ENCODE measurements around the gene ATP10A. TPM values are rescaled to one million over a fixed set of nuclear protein-coding genes. Genes with fewer than 3 reads are reported as not detected.

Gene ATP10A
- total RNA-seq, 1 experiment from 2014 or later: 3.9 TPM

DNA sequence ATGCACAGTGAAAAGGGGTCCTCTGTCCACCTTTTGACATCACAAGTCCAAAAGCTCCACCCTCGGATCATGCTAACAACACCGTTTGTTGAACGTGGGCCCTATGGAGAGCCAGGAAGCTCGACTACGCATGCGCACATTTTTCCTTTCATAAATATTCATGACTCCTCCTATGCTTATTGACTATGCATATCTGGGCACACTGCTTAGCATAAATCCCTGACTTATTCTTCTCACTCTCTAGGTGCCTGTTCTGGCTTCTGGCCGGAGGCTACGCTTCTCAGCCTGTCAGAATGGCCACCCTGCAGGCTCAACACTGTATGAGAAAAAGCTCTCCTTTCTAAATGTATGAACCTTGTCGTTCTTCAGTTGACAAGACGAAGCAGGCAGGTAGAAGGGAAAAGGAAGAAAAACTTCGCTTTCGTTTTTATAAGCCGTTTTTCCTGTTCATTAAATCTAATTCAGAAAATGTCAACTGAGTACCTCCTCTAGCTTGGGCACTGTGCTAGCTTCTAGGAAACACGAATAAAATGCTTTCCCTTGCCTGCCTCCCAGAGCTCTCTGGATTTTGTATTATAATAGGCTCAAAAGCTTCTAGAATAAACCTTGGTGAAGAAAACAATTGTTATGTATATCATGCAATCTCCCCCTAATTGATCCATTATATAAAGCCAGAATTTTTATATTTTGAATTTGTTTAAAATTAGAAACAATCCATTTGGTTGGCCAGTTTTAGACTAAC lies 207.7 kb downstream of the ATP10A start:
- H3K23ac ChIP-seq (ENCODE audit: insufficient read length, low read depth, low read length): no peak overlapping the region
- no peak overlapping the region for H3K14ac ChIP-seq (ENCODE audit: insufficient read depth, low read length)
- H3T11ph ChIP-seq (ENCODE audit: low read length): no peak overlapping the region
- no peak overlapping the region for H4K8ac ChIP-seq (replicated peaks; ENCODE audit: insufficient read length, low read depth, low read length)
- no peaks in the 10 kb centered on the region for H3K9me3 ChIP-seq (ENCODE audit: control insufficient read depth, low read depth, low read length)
- H3K4ac ChIP-seq (ENCODE audit: low read depth, low read length): no peak overlapping the region
- 0 out of 2 replicates have a peak, but pooled peaks cover 5% of the 10 kb centered on the region for H3K4me1 ChIP-seq (ENCODE audit: insufficient read depth, low read length)
- no peak overlapping the region for H4K91ac ChIP-seq (ENCODE audit: insufficient read length, low read depth, low read length)
- H3K79me2 ChIP-seq (ENCODE audit: insufficient read depth, low read length): 0 out of 2 replicates have a peak, but pooled peaks cover 2% of the 10 kb centered on the region
- H2BK5ac ChIP-seq (ENCODE audit: insufficient read length, low read length): no peak overlapping the region
- WGBS (ENCODE audit: extremely low coverage, insufficient read length, low lambda C conversion rate): no CpG with 5 or more reads among the region's 14 CpGs
- H3K27me3 ChIP-seq (ENCODE audit: insufficient read depth, low read length): no peaks in the 10 kb centered on the region; the same call in 1 of the 2 replicates
- no peak overlapping the region for H2AK5ac ChIP-seq (ENCODE audit: insufficient read length, low read length)
- peak overlapping the region; percentile 23 to 67; a peak in 4 of 5 replicates for H3K4me3 Mint-ChIP-seq
- H3K23me2 ChIP-seq (ENCODE audit: insufficient read length, low read depth, low read length, poor library complexity, severe bottlenecking): no peaks in the 10 kb centered on the region
- H3K27ac ChIP-seq (ENCODE audit: insufficient read length, low read depth, low read length): no peak overlapping the region
- H2AFZ ChIP-seq (ENCODE audit: low read length): no peak overlapping the region
- H3K27me3 Mint-ChIP-seq (ENCODE audit: low read depth): peaks cover 65% of the 10 kb centered on the region
- no peaks in the 10 kb centered on the region for H4K20me1 ChIP-seq (ENCODE audit: control insufficient read depth, insufficient read depth, insufficient read length)
- H2BK12ac ChIP-seq (ENCODE audit: insufficient read length, low read depth, low read length): no peak overlapping the region
- no peak overlapping the region for H2BK120ac ChIP-seq (ENCODE audit: low read depth, low read length, poor library complexity, severe bottlenecking)
- H2BK15ac ChIP-seq (ENCODE audit: low read depth, low read length): no peak overlapping the region
- peaks cover 0 to 4% (median 2%) of the 10 kb centered on the region in 3 experiments; a peak in 3 of 7 replicates for H3K36me3 Mint-ChIP-seq (ENCODE audit: insufficient read depth in 1 of 3, low read depth in 3 of 3)
- no peak overlapping the region for H4K5ac ChIP-seq (ENCODE audit: insufficient read length, low read depth, low read length)
- peak overlapping the region in 1 of 3 experiments; percentile 85; a peak in 4 of 7 replicates for H3K27ac Mint-ChIP-seq
- no peak for DNase-seq
- peaks cover 2 to 3% of the 10 kb centered on the region in 2 experiments; a peak in 3 of 5 replicates for H3K9me3 Mint-ChIP-seq
- no peak overlapping the region for H3K18ac ChIP-seq (ENCODE audit: insufficient read length, low read depth, low read length)
- no peak overlapping the region for H3K56ac ChIP-seq (ENCODE audit: insufficient read length, low read depth, low read length)
- peak overlapping the region; percentile 42 for H3K4me2 ChIP-seq (ENCODE audit: insufficient read depth, insufficient read length, low read length)
- no peaks in the 10 kb centered on the region for H3K79me1 ChIP-seq (ENCODE audit: insufficient read depth, low read depth, low read length, poor library complexity, severe bottlenecking)
- H3K9ac ChIP-seq (ENCODE audit: extremely low read depth, insufficient read length, low read length): no peak overlapping the region
- no peak for TF ChIP-seq CTCF (conservative IDR thresholded peaks at IDR 0.05)
- H2BK20ac ChIP-seq (ENCODE audit: low read depth, low read length, poor library complexity, severe bottlenecking): no peak overlapping the region
- H3K4me1 Mint-ChIP-seq: peaks cover 48 to 49% of the 10 kb centered on the region in 2 experiments
